PC-3 (cell line): ENCODE results near the gene SPACA6. TPM values are rescaled to one million over a fixed set of nuclear protein-coding genes. Genes with fewer than 3 reads are reported as not detected.

ENCODE experiments used
- ATAC-seq: fragments of 200-7000 bp; cut with Tn5 transposase; 2 replicates; pipeline ENCODE4 v1.9.1; 2020; ENCODE audit warnings: mild to moderate bottlenecking, moderate library complexity
- BruUV-seq: library from RNA; stranded (reverse); fragments of 400-500 nt; replicated peaks from 2 replicates; lab custom pipeline; 2021; lab: Mats Ljungman, UMichigan
- CTCF ChIA-PET: fragments of 300-600 bp; sonication (Branson Sonifier 250); formaldehyde crosslinking; loops from one replicate; lab custom pipeline; 2022; ENCODE audit warnings: antibody characterized with exemption; lab: Charles Lee
- POLR2A ChIA-PET: fragments of 300-600 bp; sonication (Branson Sonifier 250); formaldehyde crosslinking; loops from one replicate; lab custom pipeline; 2022; ENCODE audit warnings: antibody characterized with exemption; ENCODE audit not compliant: unreplicated experiment; lab: Charles Lee
- DNase-seq: peaks from one replicate; pipeline ENCODE4 v3.0.0-alpha.2; 2015
- H2AFZ ChIP-seq: fragments of 300-600 bp; sonication (generic); 2 replicates; pipeline ENCODE4 v1.6.0; 2016; ENCODE audit warnings: antibody characterized with exemption, low read length
- H3F3A ChIP-seq: fragments of 300-600 bp; sonication (generic); one replicate; pipeline ENCODE4 v1.6.0; 2017; ENCODE audit warnings: antibody characterized with exemption, low read length, control low read depth, mild to moderate bottlenecking; ENCODE audit not compliant: unreplicated experiment
- H3K27ac ChIP-seq: fragments of 300-600 bp; sonication (generic); 2 replicates; pipeline ENCODE4 v1.5.1; 2016; ENCODE audit warnings: mild to moderate bottlenecking, low read length
- H3K27me3 ChIP-seq: fragments of 300-600 bp; sonication (generic); 2 replicates; pipeline ENCODE4 v1.6.1; 2016; ENCODE audit warnings: low read length, mixed read lengths
- H3K36me3 ChIP-seq: fragments of 300-600 bp; sonication (generic); 2 replicates; pipeline ENCODE4 v1.6.1; 2016; ENCODE audit warnings: low read depth, mixed run types, low read length, mixed read lengths
- H3K4me1 ChIP-seq: fragments of 300-600 bp; sonication (generic); 2 replicates; pipeline ENCODE4 v1.5.1; 2016; ENCODE audit warnings: low read length; ENCODE audit not compliant: insufficient read depth
- H3K4me2 ChIP-seq: fragments of 300-600 bp; sonication (generic); 2 replicates; pipeline ENCODE4 v1.6.0; 2016; ENCODE audit warnings: low read length
- H3K4me3 ChIP-seq: fragments of 300-600 bp; sonication (generic); 2 replicates; pipeline ENCODE4 v1.5.1; 2016; ENCODE audit warnings: mild to moderate bottlenecking, low read length, mixed read lengths
- H3K79me2 ChIP-seq: fragments of 300-600 bp; sonication (generic); 2 replicates; pipeline ENCODE4 v1.6.1; 2017; ENCODE audit warnings: low read length, mixed read lengths
- H3K9ac ChIP-seq: fragments of 300-600 bp; sonication (generic); 2 replicates; pipeline ENCODE4 v1.6.0; 2016; ENCODE audit warnings: mild to moderate bottlenecking, low read length
- H3K9me2 ChIP-seq: fragments of 300-600 bp; sonication (generic); replicated peaks from 2 replicates; pipeline ENCODE4 v1.6.1; 2016; ENCODE audit warnings: mixed run types, low read length, mixed read lengths
- H3K9me3 ChIP-seq: fragments of 300-600 bp; sonication (generic); 2 replicates; pipeline ENCODE4 v1.6.1; 2016; ENCODE audit warnings: low read length, mixed read lengths
- H4K20me1 ChIP-seq: fragments of 300-600 bp; sonication (generic); 2 replicates; pipeline ENCODE4 v1.6.1; 2016; ENCODE audit warnings: low read length, mixed read lengths
- EZH2 ChIP-seq: fragments of 300-600 bp; sonication (generic); IDR thresholded peaks from one replicate; pipeline ENCODE4 v1.6.1; 2017; ENCODE audit warnings: antibody characterized with exemption, mild to moderate bottlenecking, low read length; ENCODE audit not compliant: unreplicated experiment
- EZH2phosphoT487 ChIP-seq: fragments of 300-600 bp; sonication (generic); IDR thresholded peaks from 2 replicates; pipeline ENCODE4 v1.6.1; 2018; ENCODE audit warnings: mild to moderate bottlenecking, antibody characterized with exemption, low read length, borderline replicate concordance
- intact Hi-C: fragments of 100-400 bp; cut with micrococcal nuclease; formaldehyde crosslinking; loops from 2 replicates; pipeline ENCODE4 v1.9.0; 2023
- total RNA-seq: library from RNA; depleted of rRNA; stranded (reverse); fragments of >200 nt; gene quantifications from 2 replicates; pipeline ENCODE4 v1.2.3, GENCODE V29; 2014
- TF ChIP-seq, protein P1 (sequence below): fragments of 300-600 bp; sonication (generic); conservative IDR thresholded peaks from 2 replicates; pipeline ENCODE4 v1.5.1; 2017; ENCODE audit warnings: antibody characterized with exemption, low read depth, mild to moderate bottlenecking, low read length

SPACA6 gene
- total RNA-seq, 1 experiment from 2014 or later = 10.1 TPM

GRCh38 chr19:51712461-51713081, 19.4 kb downstream of the SPACA6 start:
- Histone ChIP-seq H4K20me1 (no peaks in the 10 kb centered on the region), H3K27me3 (peaks cover 3% of the 10 kb centered on the region; the same call in 1 of the 2 replicates), H3K27ac (no peak overlapping the region), H3K4me3 (no peak overlapping the region), H3K9me2 (no peaks in the 10 kb centered on the region), H3K4me2 (no peak overlapping the region), H3K4me1 (no peaks in the 10 kb centered on the region), H3K9me3 (no peaks in the 10 kb centered on the region), H3K79me2 (no peaks in the 10 kb centered on the region), H3F3A (no peaks in the 10 kb centered on the region), H3K9ac (no peak overlapping the region), H3K36me3 (no peaks in the 10 kb centered on the region), H2AFZ (no peak overlapping the region)
- BruUV-seq = no TSS peak
- intact Hi-C loops = loop anchor here (1.0 to 5.0 kb wide), 3 partner anchors 66 to 525 kb away; no protein-coding TSS in a partner anchor
- ChIA-PET CTCF (interaction anchor here (0.6 kb wide), 1 partner anchor 164 kb away, joined by 3 read pairs; no protein-coding TSS in a partner anchor), POLR2A (no interaction called here)
- peak; percentile 76 for ATAC-seq
- peak; percentile 85 for DNase-seq
- TF ChIP-seq, protein P1, sequence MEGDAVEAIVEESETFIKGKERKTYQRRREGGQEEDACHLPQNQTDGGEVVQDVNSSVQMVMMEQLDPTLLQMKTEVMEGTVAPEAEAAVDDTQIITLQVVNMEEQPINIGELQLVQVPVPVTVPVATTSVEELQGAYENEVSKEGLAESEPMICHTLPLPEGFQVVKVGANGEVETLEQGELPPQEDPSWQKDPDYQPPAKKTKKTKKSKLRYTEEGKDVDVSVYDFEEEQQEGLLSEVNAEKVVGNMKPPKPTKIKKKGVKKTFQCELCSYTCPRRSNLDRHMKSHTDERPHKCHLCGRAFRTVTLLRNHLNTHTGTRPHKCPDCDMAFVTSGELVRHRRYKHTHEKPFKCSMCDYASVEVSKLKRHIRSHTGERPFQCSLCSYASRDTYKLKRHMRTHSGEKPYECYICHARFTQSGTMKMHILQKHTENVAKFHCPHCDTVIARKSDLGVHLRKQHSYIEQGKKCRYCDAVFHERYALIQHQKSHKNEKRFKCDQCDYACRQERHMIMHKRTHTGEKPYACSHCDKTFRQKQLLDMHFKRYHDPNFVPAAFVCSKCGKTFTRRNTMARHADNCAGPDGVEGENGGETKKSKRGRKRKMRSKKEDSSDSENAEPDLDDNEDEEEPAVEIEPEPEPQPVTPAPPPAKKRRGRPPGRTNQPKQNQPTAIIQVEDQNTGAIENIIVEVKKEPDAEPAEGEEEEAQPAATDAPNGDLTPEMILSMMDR = peak; percentile 90
- no peak for TF ChIP-seq EZH2

DNA sequence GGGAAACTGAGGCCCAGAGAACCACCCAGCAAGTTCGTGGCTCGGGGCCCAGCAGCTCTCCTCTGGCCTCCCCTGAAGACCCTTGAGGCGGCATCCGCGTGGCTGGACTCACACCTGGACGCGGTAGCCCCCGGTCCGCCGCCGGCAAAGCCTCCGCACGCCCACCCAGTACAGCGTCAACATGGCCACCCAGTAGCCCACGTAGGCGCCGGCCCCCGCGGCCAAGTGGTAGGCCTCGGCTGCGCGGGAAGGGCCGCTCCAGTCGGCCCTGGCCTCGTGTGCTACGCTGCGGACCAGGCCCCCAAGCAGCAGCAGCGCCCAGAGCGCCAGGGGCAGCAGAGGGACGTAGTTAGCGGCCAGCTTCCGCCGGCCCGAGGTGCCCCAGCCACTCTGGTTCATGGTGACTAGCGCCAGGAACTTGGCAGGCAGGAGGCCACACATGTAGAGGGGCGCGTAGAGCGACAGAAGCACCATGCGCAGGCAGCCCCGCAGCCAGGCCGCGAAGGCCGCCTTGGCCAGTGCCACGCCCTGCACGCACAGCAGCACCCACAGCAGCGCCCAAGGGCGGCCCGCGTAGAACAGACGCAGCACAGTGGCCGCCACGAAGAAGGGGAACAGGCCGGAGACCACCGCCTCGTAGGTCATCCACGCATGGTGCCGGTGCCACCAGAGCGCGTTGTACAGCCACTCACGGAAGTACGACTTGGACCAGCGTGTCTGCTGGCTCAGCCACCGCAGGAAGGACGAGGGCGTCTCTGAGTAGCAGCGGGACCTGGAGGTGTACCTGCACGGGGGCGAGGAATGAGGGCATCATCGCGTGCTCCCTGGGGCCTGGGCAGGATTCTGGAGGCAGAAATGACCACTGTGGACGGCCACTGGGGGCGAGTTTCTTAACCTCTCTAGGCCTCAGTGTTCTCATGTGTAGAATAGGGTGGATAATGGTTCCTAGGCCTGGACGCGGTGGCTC, 20.5 kb downstream of the SPACA6 start:
- H4K20me1 ChIP-seq = no peaks in the 10 kb centered on the region
- no peaks in the 10 kb centered on the region for H3K79me2 ChIP-seq
- no peak overlapping the region for H3K4me3 ChIP-seq
- no peak overlapping the region for H3K27ac ChIP-seq
- CTCF ChIA-PET = no interaction called here
- H3K36me3 ChIP-seq = no peaks in the 10 kb centered on the region
- H3K9me3 ChIP-seq = no peaks in the 10 kb centered on the region
- POLR2A ChIA-PET = no interaction called here
- no peak for DNase-seq
- no peak overlapping the region for H2AFZ ChIP-seq
- H3K9ac ChIP-seq = no peak overlapping the region
- H3K4me2 ChIP-seq = no peak overlapping the region
- no peaks in the 10 kb centered on the region for H3F3A ChIP-seq
- BruUV-seq = no TSS peak
- intact Hi-C loops = loop anchor here (5.0 kb wide), 1 partner anchor 524 kb away; no protein-coding TSS in a partner anchor
- no peak for TF ChIP-seq EZH2phosphoT487
- TF ChIP-seq, protein P1 = no peak
- no peak for TF ChIP-seq EZH2
- H3K9me2 ChIP-seq = no peaks in the 10 kb centered on the region
- H3K27me3 ChIP-seq = peaks cover 3% of the 10 kb centered on the region; the same call in 1 of the 2 replicates
- ATAC-seq = no peak
- H3K4me1 ChIP-seq = no peaks in the 10 kb centered on the region
